ENCODE measurements around the gene DEDD.

The DEDD gene

DNA sequence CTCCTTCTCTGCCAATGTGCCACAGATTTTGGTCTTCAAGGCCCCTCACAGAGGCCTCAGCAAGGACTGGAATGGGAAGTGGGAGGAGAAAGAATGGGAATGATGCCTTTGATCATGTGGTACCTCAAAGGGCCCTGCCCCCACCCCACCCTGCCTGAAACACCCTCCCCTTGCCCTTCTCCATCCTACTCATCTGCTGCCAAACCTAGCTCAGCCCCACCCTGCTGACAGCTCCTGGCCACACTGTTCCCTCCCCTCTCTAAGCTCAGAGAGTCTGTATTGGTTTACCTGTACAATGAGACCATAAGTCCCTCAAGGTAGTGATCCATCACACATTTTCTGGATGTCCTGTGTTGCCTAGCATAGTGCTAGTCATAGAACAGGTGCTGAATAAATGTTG, 56.1 kb downstream of the DEDD start:
- TF ChIP-seq REST (IDR thresholded peaks at IDR 0.05; ENCODE audit: insufficient read depth in 1 of 2, low read depth in 2 of 2, low read length in 2 of 2) (no peak), SIN3A (IDR thresholded peaks at IDR 0.05; ENCODE audit: borderline replicate concordance, insufficient read depth, low read length) (no peak), TAF1 (IDR thresholded peaks at IDR 0.05; ENCODE audit: borderline replicate concordance, insufficient read depth, low read length) (no peak), FOXP2 (optimal IDR thresholded peaks at IDR 0.05; ENCODE audit: borderline replicate concordance, extremely low read depth, extremely low read length, insufficient read depth) (no peak), POLR2AphosphoS5 (IDR thresholded peaks at IDR 0.05; ENCODE audit: low read depth, low read length) (no peak)

- no peak for TF ChIP-seq TAF1 (IDR thresholded peaks at IDR 0.05; ENCODE audit: borderline replicate concordance, insufficient read depth, low read length)
- TF ChIP-seq REST (IDR thresholded peaks at IDR 0.05; ENCODE audit: insufficient read depth in 1 of 2, low read depth in 2 of 2, low read length in 2 of 2), result no peak
- TF ChIP-seq SIN3A (IDR thresholded peaks at IDR 0.05; ENCODE audit: borderline replicate concordance, insufficient read depth, low read length), result no peak
- TF ChIP-seq FOXP2 (optimal IDR thresholded peaks at IDR 0.05; ENCODE audit: borderline replicate concordance, extremely low read depth, extremely low read length, insufficient read depth), result no peak
- TF ChIP-seq POLR2AphosphoS5 (IDR thresholded peaks at IDR 0.05; ENCODE audit: low read depth, low read length), result no peak
These were observed 57.6 kb downstream of the DEDD start for GRCh38 chr1:161074676-161075368.

- no peak for TF ChIP-seq FOXP2 (optimal IDR thresholded peaks at IDR 0.05; ENCODE audit: borderline replicate concordance, extremely low read depth, extremely low read length, insufficient read depth)
- TF ChIP-seq REST (IDR thresholded peaks at IDR 0.05; ENCODE audit: insufficient read depth in 1 of 2, low read depth in 2 of 2, low read length in 2 of 2), result no peak
- no peak for TF ChIP-seq TAF1 (IDR thresholded peaks at IDR 0.05; ENCODE audit: borderline replicate concordance, insufficient read depth, low read length)
- no peak for TF ChIP-seq SIN3A (IDR thresholded peaks at IDR 0.05; ENCODE audit: borderline replicate concordance, insufficient read depth, low read length)
- TF ChIP-seq POLR2AphosphoS5 (IDR thresholded peaks at IDR 0.05; ENCODE audit: low read depth, low read length), result no peak
These were observed 58.9 kb downstream of the DEDD start for GRCh38 chr1:161073474-161074121.

DNA sequence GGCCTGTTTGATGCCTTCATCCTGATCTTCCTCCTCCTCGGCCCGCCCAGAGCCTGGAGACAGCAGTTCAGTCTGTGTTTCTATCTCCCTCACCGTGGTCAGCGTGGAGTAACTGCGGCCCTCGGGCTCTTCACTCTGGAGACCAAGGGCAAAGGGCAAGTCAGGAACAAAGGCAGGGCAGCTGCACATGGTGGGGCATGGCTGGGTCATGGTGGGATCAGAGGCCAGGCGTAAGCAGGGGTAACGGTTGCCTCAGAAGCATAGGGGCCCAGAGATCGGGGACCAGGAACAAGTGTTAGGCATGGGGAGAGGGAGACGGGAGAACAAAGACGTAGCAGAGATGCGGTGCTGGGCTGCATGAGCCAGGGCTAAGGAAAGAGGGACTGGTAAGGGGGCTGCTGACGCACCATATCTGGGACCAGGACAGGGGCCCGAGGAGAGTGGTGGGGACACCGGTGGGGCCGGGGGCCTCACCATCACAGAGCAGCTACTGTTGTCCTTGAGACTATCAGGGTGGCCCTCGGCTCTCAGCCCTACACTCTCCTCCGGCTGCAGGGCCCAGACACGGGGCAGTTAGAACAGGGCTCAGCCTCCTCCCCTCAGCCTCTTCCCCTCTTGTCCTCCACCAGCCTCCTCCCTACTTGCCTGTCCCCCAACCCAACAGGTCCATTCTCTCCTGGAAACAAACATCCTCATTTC, 59.6 kb downstream of the DEDD start:
- no peak for TF ChIP-seq FOXP2 (optimal IDR thresholded peaks at IDR 0.05; ENCODE audit: borderline replicate concordance, extremely low read depth, extremely low read length, insufficient read depth)
- TF ChIP-seq TAF1 (IDR thresholded peaks at IDR 0.05; ENCODE audit: borderline replicate concordance, insufficient read depth, low read length), result no peak
- TF ChIP-seq POLR2AphosphoS5 (IDR thresholded peaks at IDR 0.05; ENCODE audit: low read depth, low read length), result no peak
- no peak for TF ChIP-seq REST (IDR thresholded peaks at IDR 0.05; ENCODE audit: insufficient read depth in 1 of 2, low read depth in 2 of 2, low read length in 2 of 2)
- no peak for TF ChIP-seq SIN3A (IDR thresholded peaks at IDR 0.05; ENCODE audit: borderline replicate concordance, insufficient read depth, low read length)

Data from PFSK-1 (cell line).